GM12878 (cell line): ENCODE results near the gene CDCA5. TPM values are rescaled to one million over a fixed set of nuclear protein-coding genes. Genes with fewer than 3 reads are reported as not detected.
A peak's percentile ranks its signal among the peaks of the same experiment; 100 is the strongest.

ENCODE experiments used
- HDAC6 ChIP-seq: fragments of 200-600 bp; sonication (generic); IDR thresholded peaks from one replicate; pipeline ENCODE4 v1.8.0; 2017; ENCODE audit warnings: antibody characterized with exemption; ENCODE audit not compliant: unreplicated experiment
- KDM1A ChIP-seq: fragments of 200-600 bp; sonication (generic); IDR thresholded peaks from 2 replicates; pipeline ENCODE4 v1.6.1; 2016; ENCODE audit warnings: borderline replicate concordance
- MEF2A ChIP-seq: IDR thresholded peaks from 2 replicates; pipeline ENCODE4 v1.6.1; 2011; ENCODE audit warnings: low read depth, mild to moderate bottlenecking, low read length, moderate library complexity; ENCODE audit not compliant: insufficient read depth
- MEF2B ChIP-seq: fragments of 450-650 bp; IDR thresholded peaks from 2 replicates; pipeline ENCODE4 v1.6.1; 2018; ENCODE audit warnings: mild to moderate bottlenecking, moderate library complexity; ENCODE audit not compliant: partially characterized antibody, poor library complexity, severe bottlenecking
- NBN ChIP-seq: fragments of 450-650 bp; IDR thresholded peaks from 2 replicates; pipeline ENCODE4 v1.6.1; 2016
- PAX5 ChIP-seq: IDR thresholded peaks from 2 replicates; pipeline ENCODE4 v1.6.1; 2011; ENCODE audit warnings: low read depth, low read length, borderline replicate concordance
- RFX5 ChIP-seq: IDR thresholded peaks from 2 replicates; pipeline ENCODE4 v1.6.1; 2011; ENCODE audit warnings: low read depth, low read length, improper control_type of control experiment
- SIX5 ChIP-seq: IDR thresholded peaks from 2 replicates; pipeline ENCODE4 v1.6.1; 2011; ENCODE audit warnings: mild to moderate bottlenecking, low read depth, low read length, moderate library complexity; ENCODE audit not compliant: severe bottlenecking
- SUPT20H ChIP-seq: IDR thresholded peaks from 2 replicates; pipeline ENCODE4 v1.6.1; 2011; ENCODE audit warnings: low read depth, mild to moderate bottlenecking, low read length, moderate library complexity, borderline replicate concordance; ENCODE audit not compliant: control insufficient read depth
- TCF12 ChIP-seq: IDR thresholded peaks from 2 replicates; pipeline ENCODE4 v1.6.1; 2011; ENCODE audit warnings: low read depth, mild to moderate bottlenecking, low read length
- polyA plus RNA-seq, 11 experiments: library from polyadenylated mRNA; depleted of rRNA in 4 of 11; unstranded in 6 of 11; stranded (reverse) in 5 of 11; fragments of >200 nt; fragmentation: Nextera tagmentation in 4 of 11; fragmentation: Illumina TruSeq in 1 of 11; extraction: Ambion mirVana in 4 of 11; extraction: Trizol in 1 of 11; gene quantifications; 1 replicate in 1 of 11; 2 replicates in 10 of 11; pipeline versions ENCODE4 v1.2.1 to v1.2.3, GENCODE V29; 2011 to 2016; ENCODE audit warnings: inconsistent platforms in 2 of 11, missing spikeins in 2 of 11, low read depth in 1 of 11
- total RNA-seq, 4 experiments: library from RNA; depleted of rRNA in 3 of 4; stranded (reverse); fragments of >200 nt in 3 of 4; fragmentation: Illumina TruSeq in 1 of 4; extraction: Trizol in 1 of 4; gene quantifications; 2 replicates each; pipeline versions ENCODE4 v1.2.1 to v1.2.3, GENCODE V29; 2013 to 2021
- TF ChIP-seq, protein P1 (sequence below): fragments of 450-650 bp; IDR thresholded peaks from 2 replicates; pipeline ENCODE4 v1.6.1; 2017; ENCODE audit warnings: mild to moderate bottlenecking, low read depth, inconsistent platforms; ENCODE audit not compliant: poor library complexity, severe bottlenecking
- TF ChIP-seq, protein P2 (sequence below): fragments of 150-350 bp; IDR thresholded peaks from 2 replicates; pipeline ENCODE4 v1.6.1; 2016; ENCODE audit warnings: low read depth, low read length

Gene CDCA5
- total and polyA plus RNA-seq, 10 of the 15 experiments (the other 5 are each of a cell fraction or from before 2014, with no cell fraction given) = 21.2 to 107 (median 64.9) TPM

DNA sequence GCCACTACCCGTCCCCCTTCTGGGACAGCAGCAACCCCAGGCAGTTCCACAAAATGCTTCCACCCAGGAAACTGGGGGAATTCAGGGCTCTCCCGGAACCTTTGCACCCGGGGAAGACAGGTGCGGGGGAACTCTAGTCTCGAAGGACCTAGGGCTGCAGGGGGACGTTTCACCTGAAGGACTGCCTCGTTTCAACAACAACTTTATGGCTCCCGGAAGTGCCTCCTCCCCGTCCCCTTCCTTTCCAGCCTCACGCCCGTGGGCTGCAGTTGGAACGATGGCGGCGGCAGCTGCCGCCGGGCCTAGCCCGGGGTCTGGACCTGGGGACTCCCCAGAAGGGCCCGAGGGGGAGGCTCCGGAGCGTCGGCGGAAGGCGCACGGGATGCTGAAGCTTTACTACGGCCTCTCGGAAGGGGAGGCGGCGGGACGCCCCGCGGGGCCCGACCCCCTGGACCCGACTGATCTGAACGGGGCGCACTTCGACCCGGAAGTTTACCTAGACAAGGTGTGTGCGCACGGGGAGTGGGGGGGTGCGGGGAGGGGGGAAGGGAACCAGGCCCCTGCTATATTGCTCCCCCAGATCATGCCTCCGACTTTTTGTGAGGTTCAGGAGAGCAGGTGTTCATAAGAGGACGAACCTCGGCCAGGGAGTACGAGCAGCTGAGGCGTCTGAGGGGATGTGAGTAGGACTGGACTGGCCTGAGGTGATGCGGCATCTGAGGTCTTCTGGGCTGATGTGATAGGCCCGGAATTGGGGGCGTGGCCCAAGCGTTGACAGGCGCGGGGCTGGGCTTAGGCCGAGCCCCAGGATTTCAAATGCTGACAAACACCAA lies 12.3 kb upstream of the CDCA5 start, which contains the start of gene VPS51 (continued):
- TF ChIP-seq, protein P1, sequence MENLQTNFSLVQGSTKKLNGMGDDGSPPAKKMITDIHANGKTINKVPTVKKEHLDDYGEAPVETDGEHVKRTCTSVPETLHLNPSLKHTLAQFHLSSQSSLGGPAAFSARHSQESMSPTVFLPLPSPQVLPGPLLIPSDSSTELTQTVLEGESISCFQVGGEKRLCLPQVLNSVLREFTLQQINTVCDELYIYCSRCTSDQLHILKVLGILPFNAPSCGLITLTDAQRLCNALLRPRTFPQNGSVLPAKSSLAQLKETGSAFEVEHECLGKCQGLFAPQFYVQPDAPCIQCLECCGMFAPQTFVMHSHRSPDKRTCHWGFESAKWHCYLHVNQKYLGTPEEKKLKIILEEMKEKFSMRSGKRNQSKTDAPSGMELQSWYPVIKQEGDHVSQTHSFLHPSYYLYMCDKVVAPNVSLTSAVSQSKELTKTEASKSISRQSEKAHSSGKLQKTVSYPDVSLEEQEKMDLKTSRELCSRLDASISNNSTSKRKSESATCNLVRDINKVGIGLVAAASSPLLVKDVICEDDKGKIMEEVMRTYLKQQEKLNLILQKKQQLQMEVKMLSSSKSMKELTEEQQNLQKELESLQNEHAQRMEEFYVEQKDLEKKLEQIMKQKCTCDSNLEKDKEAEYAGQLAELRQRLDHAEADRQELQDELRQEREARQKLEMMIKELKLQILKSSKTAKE = peak; percentile 66
- TF ChIP-seq HDAC6 (no peak), RFX5 (no peak), KDM1A (no peak), SIX5 (peak; percentile 94), PAX5 (peak; percentile 61), NBN (peak; percentile 96), MEF2B (peak; percentile 68), MEF2A (peak; percentile 76), SUPT20H (no peak), TCF12 (peak; percentile 87)
- TF ChIP-seq, protein P2, sequence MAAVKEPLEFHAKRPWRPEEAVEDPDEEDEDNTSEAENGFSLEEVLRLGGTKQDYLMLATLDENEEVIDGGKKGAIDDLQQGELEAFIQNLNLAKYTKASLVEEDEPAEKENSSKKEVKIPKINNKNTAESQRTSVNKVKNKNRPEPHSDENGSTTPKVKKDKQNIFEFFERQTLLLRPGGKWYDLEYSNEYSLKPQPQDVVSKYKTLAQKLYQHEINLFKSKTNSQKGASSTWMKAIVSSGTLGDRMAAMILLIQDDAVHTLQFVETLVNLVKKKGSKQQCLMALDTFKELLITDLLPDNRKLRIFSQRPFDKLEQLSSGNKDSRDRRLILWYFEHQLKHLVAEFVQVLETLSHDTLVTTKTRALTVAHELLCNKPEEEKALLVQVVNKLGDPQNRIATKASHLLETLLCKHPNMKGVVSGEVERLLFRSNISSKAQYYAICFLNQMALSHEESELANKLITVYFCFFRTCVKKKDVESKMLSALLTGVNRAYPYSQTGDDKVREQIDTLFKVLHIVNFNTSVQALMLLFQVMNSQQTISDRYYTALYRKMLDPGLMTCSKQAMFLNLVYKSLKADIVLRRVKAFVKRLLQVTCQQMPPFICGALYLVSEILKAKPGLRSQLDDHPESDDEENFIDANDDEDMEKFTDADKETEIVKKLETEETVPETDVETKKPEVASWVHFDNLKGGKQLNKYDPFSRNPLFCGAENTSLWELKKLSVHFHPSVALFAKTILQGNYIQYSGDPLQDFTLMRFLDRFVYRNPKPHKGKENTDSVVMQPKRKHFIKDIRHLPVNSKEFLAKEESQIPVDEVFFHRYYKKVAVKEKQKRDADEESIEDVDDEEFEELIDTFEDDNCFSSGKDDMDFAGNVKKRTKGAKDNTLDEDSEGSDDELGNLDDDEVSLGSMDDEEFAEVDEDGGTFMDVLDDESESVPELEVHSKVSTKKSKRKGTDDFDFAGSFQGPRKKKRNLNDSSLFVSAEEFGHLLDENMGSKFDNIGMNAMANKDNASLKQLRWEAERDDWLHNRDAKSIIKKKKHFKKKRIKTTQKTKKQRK = no peak
